A673 (cell line): ENCODE results near the gene ADAT1.

Experiments used
- EZH2 ChIP-seq: fragments of 200-600 bp; sonication (generic); IDR thresholded peaks from 2 replicates; pipeline ENCODE4 v1.6.1; 2017; ENCODE audit warnings: borderline replicate concordance, low read depth, mild to moderate bottlenecking, mixed read lengths, antibody characterized with exemption, low read length; ENCODE audit not compliant: poor library complexity, severe bottlenecking
- TF ChIP-seq, protein P1 (sequence below): fragments of 300-800, 200-600 bp; sonication (generic); conservative IDR thresholded peaks from 2 replicates; pipeline ENCODE4 v1.5.1; 2017; ENCODE audit warnings: low read depth, mild to moderate bottlenecking, antibody characterized with exemption, low read length, moderate library complexity, mixed read lengths

- TF ChIP-seq, protein P1, sequence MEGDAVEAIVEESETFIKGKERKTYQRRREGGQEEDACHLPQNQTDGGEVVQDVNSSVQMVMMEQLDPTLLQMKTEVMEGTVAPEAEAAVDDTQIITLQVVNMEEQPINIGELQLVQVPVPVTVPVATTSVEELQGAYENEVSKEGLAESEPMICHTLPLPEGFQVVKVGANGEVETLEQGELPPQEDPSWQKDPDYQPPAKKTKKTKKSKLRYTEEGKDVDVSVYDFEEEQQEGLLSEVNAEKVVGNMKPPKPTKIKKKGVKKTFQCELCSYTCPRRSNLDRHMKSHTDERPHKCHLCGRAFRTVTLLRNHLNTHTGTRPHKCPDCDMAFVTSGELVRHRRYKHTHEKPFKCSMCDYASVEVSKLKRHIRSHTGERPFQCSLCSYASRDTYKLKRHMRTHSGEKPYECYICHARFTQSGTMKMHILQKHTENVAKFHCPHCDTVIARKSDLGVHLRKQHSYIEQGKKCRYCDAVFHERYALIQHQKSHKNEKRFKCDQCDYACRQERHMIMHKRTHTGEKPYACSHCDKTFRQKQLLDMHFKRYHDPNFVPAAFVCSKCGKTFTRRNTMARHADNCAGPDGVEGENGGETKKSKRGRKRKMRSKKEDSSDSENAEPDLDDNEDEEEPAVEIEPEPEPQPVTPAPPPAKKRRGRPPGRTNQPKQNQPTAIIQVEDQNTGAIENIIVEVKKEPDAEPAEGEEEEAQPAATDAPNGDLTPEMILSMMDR: no peak
- TF ChIP-seq EZH2: no peak
These were observed 17.5 kb upstream of the ADAT1 start for GRCh38 chr16:75640598-75640997.
